ENCODE measurements around the gene JUNB.
"Not testable (repeated sequence)": the region's sequence is repeated elsewhere in the genome, so short reads cannot be mapped to it uniquely, and the experiment has no call there.

The JUNB gene

GRCh38 chr19:12801466-12802266 lies 10.4 kb downstream of the JUNB start, which contains the start of the genes PRDX2 and THSD8:
PRDX2 (minus strand) TSS chr19:12801800; CDS start chr19:12801261, 539 bp downstream.
THSD8 (plus strand) TSS chr19:12802069; CDS start chr19:12802072, 3 bp downstream.
- H3K4me1 ChIP-seq (ENCODE audit: control extremely low read depth in 1 of 4, control insufficient read depth in 4 of 4, insufficient read depth in 4 of 4, low read length in 3 of 4), result peaks cover 0 to 33% (median 29%) of the 10 kb centered on the region in 4 experiments
- H3K9me3 ChIP-seq (ENCODE audit: control extremely low read depth in 1 of 5, control insufficient read depth in 4 of 5, insufficient read depth in 2 of 5, low read depth in 1 of 5, low read length in 4 of 5), result no peaks in the 10 kb centered on the region
- peak in 2 of 3 donors; percentile 86 to 88 for DNase-seq
- WGBS (ENCODE audit: insufficient coverage), result under 1% methylated on average over 76 of the region's 78 CpGs
- peak within 1 kb of the TSS; percentile 65 to 97 (median 83) for H3K4me3 ChIP-seq (ENCODE audit: control insufficient read depth in 1 of 7, extremely low read depth in 1 of 7, insufficient read depth in 4 of 7, low read depth in 2 of 7, low read length in 6 of 7)
- H3K27ac ChIP-seq (ENCODE audit: insufficient read depth in 1 of 2, low read depth in 1 of 2, low read length in 2 of 2, poor library complexity in 1 of 2, severe bottlenecking in 2 of 2), result peak within 1 kb of the TSS in 1 of 2 experiments; percentile 74
- peaks cover 0 to 13% (median 6%) of the 10 kb centered on the region in 4 experiments for H3K36me3 ChIP-seq (ENCODE audit: control insufficient read depth in 4 of 4, insufficient read depth in 4 of 4, low read length in 3 of 4)
- CTCF ChIA-PET, result interaction anchor here (0.7 to 15.3 kb wide), 6 partner anchors 21 to 48 kb away, joined by 3 to 612 read pairs (median 4); partner anchors contain the start of gene HOOK2
- POLR2A ChIA-PET, result interaction anchor here (0.5 to 1.5 kb wide), 3 partner anchors 8 to 24 kb away, joined by 3 to 8 read pairs (median 5); no protein-coding TSS in a partner anchor
- H3K27me3 ChIP-seq (replicated peaks in 2 of 5; ENCODE audit: control insufficient read depth in 4 of 5, insufficient read depth in 5 of 5, low read length in 4 of 5), result peaks cover 0 to 3% (median 0%) of the 10 kb centered on the region in 5 experiments

- H3K4me3 ChIP-seq (ENCODE audit: control insufficient read depth in 1 of 7, extremely low read depth in 1 of 7, insufficient read depth in 4 of 7, low read depth in 2 of 7, low read length in 6 of 7), result peak overlapping the region; percentile 65 to 97 (median 83)
- peaks cover 0 to 39% (median 37%) of the 10 kb centered on the region in 4 experiments for H3K4me1 ChIP-seq (ENCODE audit: control extremely low read depth in 1 of 4, control insufficient read depth in 4 of 4, insufficient read depth in 4 of 4, low read length in 3 of 4)
- POLR2A ChIA-PET, result interaction anchor here (0.5 to 1.5 kb wide), 3 partner anchors 9 to 25 kb away, joined by 3 to 8 read pairs (median 5); no protein-coding TSS in a partner anchor
- H3K27me3 ChIP-seq (replicated peaks in 2 of 5; ENCODE audit: control insufficient read depth in 4 of 5, insufficient read depth in 5 of 5, low read length in 4 of 5), result peaks cover 0 to 3% (median 0%) of the 10 kb centered on the region in 5 experiments
- H3K36me3 ChIP-seq (ENCODE audit: control insufficient read depth in 4 of 4, insufficient read depth in 4 of 4, low read length in 3 of 4), result peaks cover 0 to 13% (median 6%) of the 10 kb centered on the region in 4 experiments
- CTCF ChIA-PET, result interaction anchor here (0.7 to 15.3 kb wide), 6 partner anchors 20 to 47 kb away, joined by 3 to 612 read pairs (median 4); partner anchors contain the start of gene HOOK2
- 52% methylated on average over 15 of the region's 22 CpGs for WGBS (ENCODE audit: insufficient coverage)
- H3K9me3 ChIP-seq (ENCODE audit: control extremely low read depth in 1 of 5, control insufficient read depth in 4 of 5, insufficient read depth in 2 of 5, low read depth in 1 of 5, low read length in 4 of 5), result no peaks in the 10 kb centered on the region
- no peak for DNase-seq
- no peak overlapping the region for H3K27ac ChIP-seq (ENCODE audit: insufficient read depth in 1 of 2, low read depth in 1 of 2, low read length in 2 of 2, poor library complexity in 1 of 2, severe bottlenecking in 2 of 2)
Measured at GRCh38 chr19:12802267-12803106, 11.2 kb downstream of the JUNB start.

- 96% methylated on average over 21 of the region's 26 CpGs for WGBS (ENCODE audit: insufficient coverage)
- ChIA-PET CTCF (interaction anchor here (1.0 to 15.3 kb wide), 3 partner anchors 11 to 44 kb away, joined by 3 to 612 read pairs (median 9); partner anchors contain the start of gene HOOK2), POLR2A (no interaction called here)
- H3K9me3 ChIP-seq (ENCODE audit: control extremely low read depth in 1 of 5, control insufficient read depth in 4 of 5, insufficient read depth in 2 of 5, low read depth in 1 of 5, low read length in 4 of 5), result no peaks in the 10 kb centered on the region
- no peak overlapping the region for H3K4me3 ChIP-seq (ENCODE audit: control insufficient read depth in 1 of 7, extremely low read depth in 1 of 7, insufficient read depth in 4 of 7, low read depth in 2 of 7, low read length in 6 of 7)
- H3K36me3 ChIP-seq (ENCODE audit: control insufficient read depth in 4 of 4, insufficient read depth in 4 of 4, low read length in 3 of 4), result peaks cover 0 to 19% (median 9%) of the 10 kb centered on the region in 4 experiments
- H3K27me3 ChIP-seq (replicated peaks in 2 of 5; ENCODE audit: control insufficient read depth in 4 of 5, insufficient read depth in 5 of 5, low read length in 4 of 5), result peaks cover 0 to 3% (median 0%) of the 10 kb centered on the region in 5 experiments
- H3K27ac ChIP-seq (ENCODE audit: insufficient read depth in 1 of 2, low read depth in 1 of 2, low read length in 2 of 2, poor library complexity in 1 of 2, severe bottlenecking in 2 of 2), result no peak overlapping the region
- H3K4me1 ChIP-seq (ENCODE audit: control extremely low read depth in 1 of 4, control insufficient read depth in 4 of 4, insufficient read depth in 4 of 4, low read length in 3 of 4), result peaks cover 0 to 39% (median 37%) of the 10 kb centered on the region in 4 experiments
- no peak for DNase-seq
Measured at GRCh38 chr19:12804051-12804450, 12.8 kb downstream of the JUNB start.

- Histone ChIP-seq H3K4me1 (ENCODE audit: control extremely low read depth in 1 of 4, control insufficient read depth in 4 of 4, insufficient read depth in 4 of 4, low read length in 3 of 4) (peaks cover 0 to 25% (median 24%) of the 10 kb centered on the region in 4 experiments), H3K36me3 (ENCODE audit: control insufficient read depth in 4 of 4, insufficient read depth in 4 of 4, low read length in 3 of 4) (peaks cover 0 to 23% (median 13%) of the 10 kb centered on the region in 4 experiments), H3K9me3 (ENCODE audit: control extremely low read depth in 1 of 5, control insufficient read depth in 4 of 5, insufficient read depth in 2 of 5, low read depth in 1 of 5, low read length in 4 of 5) (no peaks in the 10 kb centered on the region), H3K27me3 (replicated peaks in 2 of 5; ENCODE audit: control insufficient read depth in 4 of 5, insufficient read depth in 5 of 5, low read length in 4 of 5) (peaks cover 0 to 3% (median 0%) of the 10 kb centered on the region in 5 experiments), H3K4me3 (ENCODE audit: control insufficient read depth in 1 of 7, extremely low read depth in 1 of 7, insufficient read depth in 4 of 7, low read depth in 2 of 7, low read length in 6 of 7) (peak within 1 kb of the TSS; percentile 36 to 85 (median 74)), H3K27ac (ENCODE audit: insufficient read depth in 1 of 2, low read depth in 1 of 2, low read length in 2 of 2, poor library complexity in 1 of 2, severe bottlenecking in 2 of 2) (peak within 1 kb of the TSS in 1 of 2 experiments; percentile 74)
- WGBS (ENCODE audit: insufficient coverage), result 6% methylated on average over 46 of the region's 66 CpGs
- ChIA-PET CTCF (interaction anchor here (0.9 to 3.5 kb wide), 4 partner anchors 42 to 126 kb away, joined by 3 to 9 read pairs (median 3); partner anchors contain the start of gene FARSA), POLR2A (interaction anchor here (0.5 to 1.0 kb wide), 2 partner anchors 13 to 22 kb away, joined by 4 to 5 read pairs; no protein-coding TSS in a partner anchor)
- peak; percentile 83 to 92 (median 91) for DNase-seq
Measured at GRCh38 chr19:12806242-12807081, 15.2 kb downstream of the JUNB start, which contains the start of gene RNASEH2A. RNASEH2A (plus strand) TSS chr19:12806584; CDS start chr19:12806674, 90 bp downstream.

- no peak overlapping the region for H3K27ac ChIP-seq (ENCODE audit: insufficient read depth in 1 of 2, low read depth in 1 of 2, low read length in 2 of 2, poor library complexity in 1 of 2, severe bottlenecking in 2 of 2)
- no peak for DNase-seq
- ChIA-PET POLR2A (no interaction called here), CTCF (interaction anchor here (1.6 to 2.6 kb wide), 3 partner anchors 10 to 32 kb away, joined by 6 to 7 read pairs (median 7); no protein-coding TSS in a partner anchor)
- 98% methylated on average over 5 of the region's 7 CpGs for WGBS (ENCODE audit: insufficient coverage)
- no peaks in the 10 kb centered on the region for H3K4me1 ChIP-seq (ENCODE audit: control extremely low read depth in 1 of 4, control insufficient read depth in 4 of 4, insufficient read depth in 4 of 4, low read length in 3 of 4)
- H3K9me3 ChIP-seq (ENCODE audit: control extremely low read depth in 1 of 5, control insufficient read depth in 4 of 5, insufficient read depth in 2 of 5, low read depth in 1 of 5, low read length in 4 of 5), result no peaks in the 10 kb centered on the region
- no peaks in the 10 kb centered on the region for H3K27me3 ChIP-seq (replicated peaks in 2 of 5; ENCODE audit: control insufficient read depth in 4 of 5, insufficient read depth in 5 of 5, low read length in 4 of 5)
- peaks cover 0 to 21% (median 15%) of the 10 kb centered on the region in 4 experiments for H3K36me3 ChIP-seq (ENCODE audit: control insufficient read depth in 4 of 4, insufficient read depth in 4 of 4, low read length in 3 of 4)
- H3K4me3 ChIP-seq (ENCODE audit: control insufficient read depth in 1 of 7, extremely low read depth in 1 of 7, insufficient read depth in 4 of 7, low read depth in 2 of 7, low read length in 6 of 7), result no peak overlapping the region
Measured at GRCh38 chr19:12815088-12815487, 23.8 kb downstream of the JUNB start.

GRCh38 chr19:12817188-12817587 lies 25.9 kb downstream of the JUNB start:
- peaks cover 0 to 14% (median 8%) of the 10 kb centered on the region in 4 experiments for H3K36me3 ChIP-seq (ENCODE audit: control insufficient read depth in 4 of 4, insufficient read depth in 4 of 4, low read length in 3 of 4)
- H3K4me1 ChIP-seq (ENCODE audit: control extremely low read depth in 1 of 4, control insufficient read depth in 4 of 4, insufficient read depth in 4 of 4, low read length in 3 of 4); H3K27ac ChIP-seq (ENCODE audit: insufficient read depth in 1 of 2, low read depth in 1 of 2, low read length in 2 of 2, poor library complexity in 1 of 2, severe bottlenecking in 2 of 2); DNase-seq; H3K9me3 ChIP-seq (ENCODE audit: control extremely low read depth in 1 of 5, control insufficient read depth in 4 of 5, insufficient read depth in 2 of 5, low read depth in 1 of 5, low read length in 4 of 5); H3K27me3 ChIP-seq (replicated peaks in 2 of 5; ENCODE audit: control insufficient read depth in 4 of 5, insufficient read depth in 5 of 5, low read length in 4 of 5); POLR2A ChIA-PET; H3K4me3 ChIP-seq (ENCODE audit: control insufficient read depth in 1 of 7, extremely low read depth in 1 of 7, insufficient read depth in 4 of 7, low read depth in 2 of 7, low read length in 6 of 7): not testable (repeated sequence)
- CTCF ChIA-PET, result interaction anchor here (0.6 kb wide), 1 partner anchor 20 kb away, joined by 4 read pairs; no protein-coding TSS in a partner anchor
- WGBS (ENCODE audit: insufficient coverage), result 100% methylated on average over 4 of the region's 6 CpGs
